GM18517 (cell line): ENCODE measurements around the gene MDM4.

Experiments
- ATAC-seq: cut with Tn5 transposase; IDR thresholded peaks from one replicate; pipeline ENCODE4 v1.9.1; 2021; ENCODE audit warnings: mild to moderate bottlenecking, moderate library complexity; ENCODE audit not compliant: unreplicated experiment

Gene MDM4

GRCh38 chr1:204487256-204487615 lies 29.0 kb upstream of the MDM4 start:
- ATAC-seq: no peak

DNA sequence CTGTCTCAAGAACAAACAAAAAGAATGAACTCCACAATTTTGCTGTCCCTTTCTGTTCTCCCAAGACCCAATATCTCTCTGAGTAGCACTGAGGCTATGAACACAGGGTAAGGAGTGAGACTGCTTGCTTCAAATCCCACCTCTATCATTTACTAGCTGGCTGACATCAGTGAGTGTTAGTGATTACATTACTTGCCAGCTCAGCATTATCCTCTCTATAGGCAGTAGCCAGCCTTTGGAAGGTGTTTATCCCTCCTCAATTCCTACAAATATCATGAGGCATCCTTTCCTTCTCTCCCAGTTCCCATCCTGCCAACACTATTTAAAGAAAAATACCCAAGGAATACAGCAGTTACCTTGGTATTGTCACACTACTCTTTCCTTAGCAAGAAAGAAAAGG lies 24.6 kb upstream of the MDM4 start:
- no peak for ATAC-seq

DNA sequence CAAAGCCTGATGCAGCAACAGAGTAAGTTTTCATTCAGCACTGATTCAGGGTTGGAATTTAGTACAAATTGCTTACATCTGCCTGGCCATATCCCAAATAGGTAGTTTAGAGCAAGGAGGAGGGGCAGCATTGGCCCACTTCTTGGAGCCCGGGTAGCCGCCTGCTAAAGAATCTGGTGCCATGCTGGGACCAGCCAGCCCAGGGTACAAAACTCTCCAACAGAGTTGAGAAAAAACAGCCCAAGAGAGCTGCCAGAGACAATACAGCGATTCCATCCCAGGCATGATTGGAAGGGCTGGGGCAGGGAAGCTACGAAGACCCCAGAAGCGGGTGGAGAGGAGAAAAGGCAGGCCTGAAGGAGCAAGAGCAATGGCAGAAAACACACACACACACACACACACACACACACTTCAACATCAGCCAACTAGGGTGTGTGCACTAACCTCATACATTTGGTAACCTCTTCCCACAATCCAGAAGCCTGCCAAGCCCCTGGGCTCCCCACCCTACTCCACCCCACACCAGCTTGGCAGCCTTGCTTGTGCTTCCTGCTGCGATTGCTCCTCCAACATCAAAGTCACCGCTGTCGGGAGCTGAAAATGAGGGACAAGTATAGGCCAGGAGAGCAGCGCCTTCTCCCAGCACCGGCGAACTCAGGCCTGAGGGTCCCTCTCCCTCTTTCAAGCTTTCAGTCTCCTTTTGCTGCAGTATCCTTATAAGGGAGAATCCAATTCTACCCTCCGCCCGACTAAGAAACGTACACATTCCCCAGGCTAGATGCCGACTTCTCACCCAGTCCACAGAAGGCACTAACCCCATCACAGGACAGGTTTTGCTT lies 22.8 kb upstream of the MDM4 start:
- no peak for ATAC-seq

- peak; percentile 26 for ATAC-seq
Measured at GRCh38 chr1:204493984-204494280, 22.3 kb upstream of the MDM4 start.

GRCh38 chr1:204494281-204495077 lies 21.7 kb upstream of the MDM4 start, which contains the start of gene PIK3C2B:
PIK3C2B (minus strand) TSS chr1:204494805; CDS start chr1:204469802, 25,003 bp downstream.
- ATAC-seq: peak; percentile 73

GRCh38 chr1:204495078-204495753 lies 21.0 kb upstream of the MDM4 start:
- ATAC-seq: peak; percentile 28

GRCh38 chr1:204495777-204496176 lies 20.4 kb upstream of the MDM4 start:
- ATAC-seq: no peak

DNA sequence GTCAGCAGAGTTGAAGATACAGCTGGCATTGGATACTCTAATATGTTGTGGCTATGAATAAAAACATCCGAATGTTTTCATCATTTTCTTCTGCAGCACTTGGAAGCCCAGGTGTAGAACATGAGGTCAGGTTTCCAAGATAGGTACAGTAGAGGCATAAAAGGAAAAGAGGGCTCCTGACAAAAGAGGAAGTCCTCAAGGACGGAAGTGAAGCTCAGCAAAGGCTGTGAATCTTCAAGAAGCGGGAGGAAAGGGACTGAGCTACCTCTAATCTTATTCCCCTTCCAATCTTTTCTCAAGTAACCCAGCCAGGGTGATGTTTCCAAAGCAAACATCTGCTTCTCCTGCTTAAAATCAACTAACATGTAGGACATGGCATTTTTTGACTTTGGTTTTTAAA lies 17.2 kb upstream of the MDM4 start:
- ATAC-seq: no peak

DNA sequence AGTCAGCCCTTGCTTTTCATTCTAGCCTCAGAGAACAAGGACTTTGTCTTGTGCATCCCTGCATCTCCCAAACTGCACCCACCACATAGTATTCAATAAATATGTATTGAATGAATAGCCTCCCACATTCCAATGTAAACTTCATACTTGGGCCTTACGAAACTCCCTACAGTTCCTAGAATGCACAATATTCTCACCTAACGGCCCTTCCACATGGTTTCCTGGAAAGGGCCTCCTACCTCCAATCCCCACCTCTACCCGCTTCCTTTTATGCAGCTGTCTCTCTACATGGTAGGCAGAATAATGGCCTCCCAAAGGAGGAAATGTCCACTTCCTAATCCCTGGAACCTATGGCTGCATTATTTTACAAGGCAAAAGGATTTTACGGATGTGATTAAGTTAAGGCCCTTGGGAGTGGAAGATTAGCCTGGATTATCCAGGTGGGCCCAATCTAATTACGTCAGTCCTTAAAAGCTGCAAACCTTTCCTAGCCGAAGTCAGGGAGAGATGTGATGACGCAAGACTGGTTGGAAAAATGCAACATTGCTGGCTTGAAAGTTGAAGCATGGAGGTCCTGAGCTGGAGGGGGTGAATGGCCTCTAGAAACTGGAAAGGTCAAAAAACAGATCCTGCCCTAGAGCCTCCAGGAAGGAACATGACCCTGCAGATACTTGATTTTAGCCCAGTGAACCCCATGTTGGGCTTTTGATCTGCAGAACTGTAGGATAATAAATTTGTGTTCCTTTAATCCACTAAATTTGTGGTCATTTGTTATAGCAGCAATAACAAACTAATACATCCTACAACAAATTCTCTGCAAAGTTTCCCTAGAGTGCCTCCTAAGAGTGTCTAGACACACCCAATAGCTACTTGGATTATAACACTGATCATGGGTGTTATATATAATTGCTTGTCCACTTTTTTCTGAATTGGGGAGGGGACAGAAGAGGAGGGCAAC lies 16.4 kb upstream of the MDM4 start:
- no peak for ATAC-seq

DNA sequence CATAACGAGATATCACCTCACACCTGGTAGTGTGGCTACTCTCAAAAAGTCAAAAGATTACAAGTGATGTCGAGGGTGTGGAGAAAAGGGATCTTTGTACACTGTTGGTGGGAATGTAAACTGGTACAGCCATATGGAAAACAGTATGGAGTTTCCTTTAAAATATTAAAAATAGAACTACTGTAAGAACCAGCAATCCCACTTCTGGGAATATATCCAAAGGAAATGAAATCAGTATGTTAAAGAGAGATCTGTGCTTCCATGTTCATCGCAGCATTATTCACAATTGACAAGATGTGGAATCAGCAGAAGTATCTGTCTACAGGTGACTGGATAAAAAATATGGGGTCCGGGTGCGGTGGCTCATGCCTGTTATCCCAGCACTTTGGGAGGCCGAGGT lies 14.0 kb upstream of the MDM4 start:
- no peak for ATAC-seq

DNA sequence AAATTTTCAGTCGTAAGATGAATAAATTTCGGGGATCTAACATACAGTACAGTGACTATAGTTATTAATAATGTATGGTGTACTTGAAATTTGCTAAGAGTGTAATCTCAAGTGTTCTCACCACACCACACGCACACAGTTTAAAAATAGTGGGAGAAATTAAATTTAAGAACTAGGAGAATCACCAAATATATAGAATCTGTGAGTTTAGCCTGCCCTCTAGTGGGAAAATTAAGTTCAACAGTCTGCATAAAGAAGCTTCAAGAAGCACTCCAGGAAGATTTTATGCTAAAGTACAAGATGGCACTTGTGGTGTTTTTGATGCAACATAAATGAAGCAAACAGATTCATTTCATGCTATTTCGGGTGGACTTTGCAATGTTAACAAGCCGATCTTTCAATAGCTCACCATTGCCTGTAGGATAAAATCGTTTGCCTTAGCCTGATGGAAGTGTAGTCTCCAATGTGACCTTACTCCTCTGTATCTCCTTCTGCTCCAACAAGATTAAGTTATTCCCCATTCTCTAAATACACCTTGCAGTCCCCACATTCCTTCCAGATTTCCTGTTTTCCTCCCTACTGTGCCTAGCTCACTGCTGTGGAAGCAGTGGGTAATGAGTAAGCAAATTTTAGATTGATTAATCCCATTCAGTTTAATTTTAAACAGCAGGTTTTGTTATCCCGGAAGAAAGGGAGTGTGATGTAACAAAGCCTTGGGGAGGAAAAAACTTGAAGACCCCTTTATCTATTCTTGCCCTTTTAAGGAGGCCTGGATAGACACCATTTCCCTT lies 12.9 kb upstream of the MDM4 start:
- no peak for ATAC-seq

- ATAC-seq: no peak
Measured at GRCh38 chr1:204503913-204504519, 12.2 kb upstream of the MDM4 start.

- ATAC-seq: no peak
Measured at GRCh38 chr1:204505674-204506200, 10.5 kb upstream of the MDM4 start.

DNA sequence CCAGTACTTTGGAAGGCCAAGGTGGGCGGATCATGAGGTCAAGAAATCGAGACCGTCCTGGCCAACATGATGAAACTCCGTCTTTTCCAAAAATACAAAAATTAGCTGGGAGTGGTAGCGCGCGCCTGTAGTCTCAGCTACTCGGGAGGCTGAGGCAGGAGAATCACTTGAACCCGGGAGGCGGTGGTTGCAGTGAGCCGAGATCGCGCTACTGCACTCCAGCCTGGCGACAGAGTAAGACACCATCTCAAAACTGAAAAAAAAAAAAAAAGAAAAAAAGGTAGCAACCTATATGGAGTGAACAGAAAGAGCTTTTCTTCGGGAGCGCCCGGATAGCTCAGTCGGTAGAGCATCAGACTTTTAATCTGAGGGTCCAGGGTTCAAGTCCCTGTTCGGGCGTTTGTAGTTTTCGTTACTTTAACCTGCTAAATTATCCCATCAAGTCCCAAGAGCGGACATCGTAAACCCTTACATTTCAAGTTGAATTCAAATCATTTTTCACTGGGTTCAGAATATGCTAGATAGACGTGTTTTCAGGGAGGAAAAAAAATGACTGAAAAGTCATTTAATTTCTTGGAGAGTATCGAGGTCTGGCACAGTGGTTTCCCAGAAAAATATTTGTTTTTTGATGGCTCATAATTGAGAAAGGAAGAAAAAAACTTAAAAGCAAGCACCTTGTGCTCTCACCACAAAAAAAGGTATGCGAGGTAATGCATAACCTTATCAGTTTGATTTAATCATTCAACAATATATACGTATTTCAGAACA lies 9.8 kb upstream of the MDM4 start:
- ATAC-seq: peak; percentile 72

DNA sequence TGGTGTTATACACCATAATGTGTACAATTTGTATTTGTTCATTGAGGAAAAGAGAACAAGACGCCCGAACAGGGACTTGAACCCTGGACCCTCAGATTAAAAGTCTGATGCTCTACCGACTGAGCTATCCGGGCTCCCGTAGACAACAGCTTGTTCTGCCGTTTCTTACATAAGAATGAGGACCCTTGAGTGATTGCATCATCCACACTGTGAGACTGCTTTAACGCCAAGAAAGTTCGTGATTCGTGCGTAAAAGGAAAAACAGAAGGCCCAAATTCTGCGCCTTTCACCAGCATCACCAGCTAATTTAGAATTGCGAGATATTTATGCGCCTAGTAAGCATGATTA lies 9.3 kb upstream of the MDM4 start:
- peak; percentile 56 for ATAC-seq

GRCh38 chr1:204507317-204508105 lies 8.7 kb upstream of the MDM4 start:
- no peak for ATAC-seq

- no peak for ATAC-seq
Measured at GRCh38 chr1:204509186-204509635, 7.0 kb upstream of the MDM4 start.

GRCh38 chr1:204511366-204511765 lies 4.8 kb upstream of the MDM4 start:
- no peak for ATAC-seq
